ENCODE measurements around the gene GASK1B. TPM values are rescaled to one million over a fixed set of nuclear protein-coding genes. Genes with fewer than 3 reads are reported as not detected.

The GASK1B gene
- total and polyA plus RNA-seq, 2 donors (not counting 3 experiments of a cell fraction or from before 2014, with no cell fraction given), result 160 to 235 TPM

DNA sequence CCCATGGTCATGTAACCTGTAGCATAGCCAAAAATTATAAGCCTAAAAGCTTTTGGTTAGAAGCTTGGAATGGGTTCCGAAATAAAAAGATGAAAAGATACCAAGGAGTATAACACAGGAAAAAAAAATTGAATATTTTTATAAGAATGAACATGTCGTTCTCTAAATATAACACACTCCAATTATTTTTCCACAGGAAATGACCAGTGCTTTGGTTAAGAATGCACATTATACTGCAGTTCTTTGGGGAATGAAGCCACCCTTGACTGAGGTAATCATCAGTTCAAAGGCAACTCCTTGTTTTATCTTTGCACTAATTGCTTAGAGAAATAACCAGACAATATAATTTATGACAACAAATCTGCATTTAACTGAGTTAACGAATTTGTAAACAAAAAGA, 6.6 kb upstream of the GASK1B start:
- TF ChIP-seq MYC (IDR thresholded peaks at IDR 0.05; ENCODE audit: low read depth, low read length), result no peak
- TF ChIP-seq, protein P1, sequence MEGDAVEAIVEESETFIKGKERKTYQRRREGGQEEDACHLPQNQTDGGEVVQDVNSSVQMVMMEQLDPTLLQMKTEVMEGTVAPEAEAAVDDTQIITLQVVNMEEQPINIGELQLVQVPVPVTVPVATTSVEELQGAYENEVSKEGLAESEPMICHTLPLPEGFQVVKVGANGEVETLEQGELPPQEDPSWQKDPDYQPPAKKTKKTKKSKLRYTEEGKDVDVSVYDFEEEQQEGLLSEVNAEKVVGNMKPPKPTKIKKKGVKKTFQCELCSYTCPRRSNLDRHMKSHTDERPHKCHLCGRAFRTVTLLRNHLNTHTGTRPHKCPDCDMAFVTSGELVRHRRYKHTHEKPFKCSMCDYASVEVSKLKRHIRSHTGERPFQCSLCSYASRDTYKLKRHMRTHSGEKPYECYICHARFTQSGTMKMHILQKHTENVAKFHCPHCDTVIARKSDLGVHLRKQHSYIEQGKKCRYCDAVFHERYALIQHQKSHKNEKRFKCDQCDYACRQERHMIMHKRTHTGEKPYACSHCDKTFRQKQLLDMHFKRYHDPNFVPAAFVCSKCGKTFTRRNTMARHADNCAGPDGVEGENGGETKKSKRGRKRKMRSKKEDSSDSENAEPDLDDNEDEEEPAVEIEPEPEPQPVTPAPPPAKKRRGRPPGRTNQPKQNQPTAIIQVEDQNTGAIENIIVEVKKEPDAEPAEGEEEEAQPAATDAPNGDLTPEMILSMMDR (IDR thresholded peaks at IDR 0.05; ENCODE audit: extremely low read depth in 1 of 2, insufficient read depth in 1 of 2, low read depth in 1 of 2, low read length in 2 of 2), result no peak
- no peak for TF ChIP-seq GATA2 (IDR thresholded peaks at IDR 0.05; ENCODE audit: insufficient read depth, insufficient read length, low read depth, low read length)
- no peak for TF ChIP-seq POLR2AphosphoS5 (IDR thresholded peaks at IDR 0.05; ENCODE audit: insufficient read depth, low read depth, low read length)
- no peak for TF ChIP-seq EZH2 (IDR thresholded peaks at IDR 0.05; ENCODE audit: borderline replicate concordance, low read depth, low read length, severe bottlenecking)
- TF ChIP-seq MAX (IDR thresholded peaks at IDR 0.05; ENCODE audit: insufficient read depth, insufficient read length), result no peak
- no peak for TF ChIP-seq JUN (IDR thresholded peaks at IDR 0.05; ENCODE audit: borderline replicate concordance, insufficient read depth, insufficient read length, low read depth)
- no peak for TF ChIP-seq POLR2A (IDR thresholded peaks at IDR 0.05; ENCODE audit: low read depth, low read length)
- no peak for TF ChIP-seq FOS (IDR thresholded peaks at IDR 0.05; ENCODE audit: borderline replicate concordance, insufficient read depth, low read length)
- H3K4me2 ChIP-seq (ENCODE audit: insufficient read depth, low read length), result peak overlapping the region; percentile 49
- DNase-seq (ENCODE audit: low read depth, low spot score), result peak; percentile 59
- H2AFZ ChIP-seq (ENCODE audit: low read depth, low read length), result peak overlapping the region; percentile 73
- peaks cover 20% of the 10 kb centered on the region for H3K4me1 ChIP-seq (ENCODE audit: control insufficient read depth, extremely low read depth, insufficient read depth, low read length)
- peak overlapping the region; percentile 8 for H3K27ac ChIP-seq (ENCODE audit: insufficient read depth, low read depth, low read length)
- no peaks in the 10 kb centered on the region for H3K9me3 ChIP-seq (replicated peaks; ENCODE audit: control insufficient read depth, insufficient read depth, low read length)
- no peaks in the 10 kb centered on the region for H3K27me3 ChIP-seq (ENCODE audit: control insufficient read depth in 2 of 2, insufficient read depth in 2 of 2, low read length in 2 of 2)
- no peaks in the 10 kb centered on the region for H4K20me1 ChIP-seq (replicated peaks; ENCODE audit: control insufficient read depth, extremely low read depth, insufficient read depth, low read length)
- no TSS peak for BruUV-seq (replicated peaks)
- no peaks in the 10 kb centered on the region for H3K9me1 ChIP-seq (replicated peaks; ENCODE audit: control insufficient read depth, extremely low read depth, insufficient read depth, low read length)
- no peaks in the 10 kb centered on the region for H3K79me2 ChIP-seq (ENCODE audit: control insufficient read depth, insufficient read depth, low read length)
- peak; percentile 47 for FAIRE-seq
- dilution Hi-C loops (cut with MboI; ENCODE audit: extremely low pct_ligation_motif_present, low sequenced_read_pairs) (no loop called here), intact Hi-C loops (cut with micrococcal nuclease) (loop anchor here (10.0 kb wide), 2 partner anchors 665 to 1705 kb away; no protein-coding TSS in a partner anchor)
- ChIA-PET POLR2A (no interaction called here), CTCF (interaction anchor here (1.4 kb wide), 1 partner anchor 8 kb away, joined by 3 read pairs; no protein-coding TSS in a partner anchor)
- no peak overlapping the region for H3K4me3 ChIP-seq (replicated peaks in 1 of 3; ENCODE audit: insufficient read depth in 1 of 3, low read depth in 1 of 3, low read length in 3 of 3)
- H3K9ac ChIP-seq (replicated peaks; ENCODE audit: extremely low read depth, insufficient read depth, low read length), result no peak overlapping the region
- peaks cover 0 to 6% of the 10 kb centered on the region in 2 experiments for H3K36me3 ChIP-seq (ENCODE audit: control insufficient read depth in 2 of 2, extremely low read depth in 1 of 2, insufficient read depth in 2 of 2, low read length in 2 of 2)
